SK-N-SH (cell line): ENCODE data around the gene B3GALT2. TPM values are rescaled to one million over a fixed set of nuclear protein-coding genes. Genes with fewer than 3 reads are reported as not detected.

Source experiments
- CTCF ChIA-PET: fragments of 300-600, 350-600 bp; formaldehyde crosslinking; extraction: SDS; loops from one replicate; lab custom pipeline; 2021; lab: Yijun Ruan, JAX
- POLR2A ChIA-PET: fragments of 350-600 bp; sonication (Branson Sonifier 250); formaldehyde crosslinking; extraction: SDS; loops from one replicate; lab custom pipeline; 2020; ENCODE audit warnings: antibody characterized with exemption, inconsistent platforms; lab: Yijun Ruan, JAX
- DNase-seq: peaks from one replicate; pipeline ENCODE4 v3.0.0; 2012
- H2AFZ ChIP-seq: fragments of 200-600 bp; sonication (generic); 2 replicates; pipeline ENCODE4 v1.8.1; 2016; ENCODE audit warnings: antibody characterized with exemption, mild to moderate bottlenecking, low read depth
- H3F3A ChIP-seq: fragments of 200-600 bp; sonication (generic); replicated peaks from 2 replicates; pipeline ENCODE3; 2016; ENCODE audit warnings: antibody characterized with exemption, mild to moderate bottlenecking; ENCODE audit not compliant: insufficient read depth
- H3K27ac ChIP-seq, 2 experiments: fragments of 200-500 bp in 1 of 2; fragments of 200-600 bp in 1 of 2; sonication (Bioruptor generic) in 1 of 2; sonication (generic), shearing (Covaris generic) in 1 of 2; 2 replicates each; pipeline versions ENCODE4 v1.5.1 to v1.6.1; 2014 to 2016; ENCODE audit warnings: low read depth in 2 of 2, inconsistent platforms in 1 of 2, low read length in 1 of 2, mild to moderate bottlenecking in 1 of 2, mixed read lengths in 1 of 2
- H3K27me3 ChIP-seq: fragments of 200-600 bp; sonication (generic), shearing (Covaris generic); 2 replicates; pipeline ENCODE4 v1.6.1; 2016; ENCODE audit warnings: mixed run types; ENCODE audit not compliant: insufficient read depth
- H3K36me3 ChIP-seq, 2 experiments: fragments of 200-500 bp in 1 of 2; fragments of 200-600 bp in 1 of 2; sonication (Bioruptor generic) in 1 of 2; sonication (generic) in 1 of 2; replicated peaks in 1 of 2; 2 replicates each; pipeline versions ENCODE3 to v1.5.1; 2014 to 2016; ENCODE audit warnings: low read length in 1 of 2, mild to moderate bottlenecking in 1 of 2; ENCODE audit not compliant: insufficient read depth in 2 of 2, control insufficient read depth in 1 of 2
- H3K4me1 ChIP-seq, 2 experiments: fragments of 200-500 bp in 1 of 2; fragments of 200-600 bp in 1 of 2; sonication (Bioruptor generic) in 1 of 2; sonication (generic), shearing (Covaris generic) in 1 of 2; 2 replicates each; pipeline versions ENCODE4 v1.5.1 to v1.6.1; 2014 to 2016; ENCODE audit warnings: low read depth in 1 of 2, low read length in 1 of 2, mixed run types in 1 of 2; ENCODE audit not compliant: insufficient read depth in 2 of 2, control insufficient read depth in 1 of 2
- H3K4me2 ChIP-seq: fragments of 200-600 bp; sonication (generic), shearing (Covaris generic); 2 replicates; pipeline ENCODE4 v1.6.1; 2017; ENCODE audit warnings: mixed run types
- H3K4me3 ChIP-seq, 2 experiments: fragments of 200-500 bp in 1 of 2; fragments of 200-600 bp in 1 of 2; sonication (Bioruptor generic) in 1 of 2; sonication (generic), shearing (Covaris generic) in 1 of 2; 2 replicates each; pipeline versions ENCODE4 v1.5.1 to v1.8.1; 2014 to 2016; ENCODE audit warnings: low read depth in 2 of 2, inconsistent platforms in 1 of 2, low read length in 1 of 2, mild to moderate bottlenecking in 1 of 2, mixed read lengths in 1 of 2, moderate library complexity in 1 of 2
- H3K79me2 ChIP-seq: fragments of 200-600 bp; sonication (generic); 2 replicates; pipeline ENCODE4 v1.8.1; 2017; ENCODE audit warnings: mild to moderate bottlenecking; ENCODE audit not compliant: insufficient read depth
- H3K9ac ChIP-seq: fragments of 200-600 bp; sonication (generic); 2 replicates; pipeline ENCODE4 v1.6.1; 2017; ENCODE audit warnings: mixed run types
- H3K9me2 ChIP-seq: fragments of 200-600 bp; sonication (generic); 2 replicates; pipeline ENCODE4 v1.6.1; 2017; ENCODE audit warnings: mixed run types
- H3K9me3 ChIP-seq: fragments of 200-600 bp; sonication (generic); 2 replicates; pipeline ENCODE4 v1.6.1; 2017; ENCODE audit warnings: mixed run types, mild to moderate bottlenecking, moderate library complexity
- H4K20me1 ChIP-seq: fragments of 200-600 bp; sonication (generic); 2 replicates; pipeline ENCODE4 v1.6.1; 2017; ENCODE audit warnings: mild to moderate bottlenecking, mixed run types; ENCODE audit not compliant: insufficient read depth
- ELF1 ChIP-seq: IDR thresholded peaks from 2 replicates; pipeline ENCODE4 v1.4.0; 2012
- EP300 ChIP-seq, 2 experiments: IDR thresholded peaks; 2 replicates each; pipeline versions ENCODE4 v1.4.0 to v1.6.1; 2012; ENCODE audit warnings: borderline replicate concordance in 1 of 2, low read depth in 1 of 2, low read length in 1 of 2
- EZH2phosphoT487 ChIP-seq: fragments of 200-600 bp; sonication (generic); IDR thresholded peaks from 2 replicates; pipeline ENCODE4 v1.6.1; 2017; ENCODE audit warnings: low read depth, mixed run types, mild to moderate bottlenecking, antibody characterized with exemption, moderate library complexity, borderline replicate concordance
- FOSL2 ChIP-seq: IDR thresholded peaks from 2 replicates; pipeline ENCODE4 v1.4.0; 2012; ENCODE audit warnings: low read depth, mild to moderate bottlenecking, moderate library complexity, borderline replicate concordance
- FOXM1 ChIP-seq: IDR thresholded peaks from 2 replicates; pipeline ENCODE4 v1.4.0; 2012; ENCODE audit warnings: low read depth, mild to moderate bottlenecking
- GATA2 ChIP-seq: sonication (generic); formaldehyde crosslinking; IDR thresholded peaks from 2 replicates; pipeline ENCODE4 v1.5.0; 2020; ENCODE audit warnings: mild to moderate bottlenecking, missing genetic modification reagents
- IRF3 ChIP-seq: fragments of 150-350 bp; IDR thresholded peaks from 2 replicates; pipeline ENCODE4 v1.6.1; 2016; ENCODE audit warnings: mild to moderate bottlenecking, low read depth, low read length
- JUND ChIP-seq: IDR thresholded peaks from 2 replicates; pipeline ENCODE4 v1.4.0; 2012
- MAX ChIP-seq: IDR thresholded peaks from 2 replicates; pipeline ENCODE4 v1.4.0; 2012; ENCODE audit warnings: low read depth
- MEF2A ChIP-seq: IDR thresholded peaks from 2 replicates; pipeline ENCODE4 v1.4.0; 2012; ENCODE audit warnings: low read depth, borderline replicate concordance
- NFIC ChIP-seq: IDR thresholded peaks from 2 replicates; pipeline ENCODE4 v1.4.0; 2012; ENCODE audit warnings: borderline replicate concordance
- NRF1 ChIP-seq: IDR thresholded peaks from 2 replicates; pipeline ENCODE4 v1.6.1; 2012; ENCODE audit warnings: low read depth, mild to moderate bottlenecking, low read length
- RAD21 ChIP-seq: IDR thresholded peaks from 2 replicates; pipeline ENCODE4 v1.6.1; 2012; ENCODE audit warnings: mild to moderate bottlenecking, low read length
- RCOR1 ChIP-seq: fragments of 150-350 bp; IDR thresholded peaks from 2 replicates; pipeline ENCODE4 v1.6.1; 2017; ENCODE audit warnings: antibody characterized with exemption, low read length
- RXRA ChIP-seq: IDR thresholded peaks from 2 replicates; pipeline ENCODE4 v1.4.0; 2012; ENCODE audit warnings: low read depth, mild to moderate bottlenecking, borderline replicate concordance
- SIN3A ChIP-seq: IDR thresholded peaks from 2 replicates; pipeline ENCODE4 v1.6.1; 2012; ENCODE audit warnings: low read depth, mild to moderate bottlenecking, low read length, moderate library complexity, borderline replicate concordance
- TAF1 ChIP-seq: IDR thresholded peaks from 2 replicates; pipeline ENCODE4 v1.6.1; 2012; ENCODE audit warnings: low read depth, mild to moderate bottlenecking, low read length, moderate library complexity, borderline replicate concordance
- TCF12 ChIP-seq: IDR thresholded peaks from 2 replicates; pipeline ENCODE4 v1.4.0; 2012
- TEAD4 ChIP-seq: IDR thresholded peaks from 2 replicates; pipeline ENCODE4 v1.4.0; 2012; ENCODE audit warnings: mild to moderate bottlenecking, borderline replicate concordance; ENCODE audit not compliant: insufficient read depth
- USF2 ChIP-seq: fragments of 150-350 bp; IDR thresholded peaks from 2 replicates; pipeline ENCODE4 v1.6.1; 2017; ENCODE audit warnings: antibody characterized with exemption, low read length, low read depth, borderline replicate concordance
- YY1 ChIP-seq: IDR thresholded peaks from 2 replicates; pipeline ENCODE4 v1.4.0; 2012; ENCODE audit warnings: low read depth, mild to moderate bottlenecking
- ZBTB33 ChIP-seq: IDR thresholded peaks from 2 replicates; pipeline ENCODE4 v1.4.0; 2012; ENCODE audit warnings: low read depth, borderline replicate concordance
- WGBS: methylation state at CpG from one replicate; pipeline ENCODE4 v1.1.6; 2017; ENCODE audit warnings: low lambda C conversion rate; 5-methylcytosine and 5-hydroxymethylcytosine counted together
- polyA plus RNA-seq, 3 experiments: library from polyadenylated mRNA; depleted of rRNA; stranded (reverse); fragments of >200 nt; gene quantifications; 2 replicates each; pipeline ENCODE4 v1.2.3, GENCODE V29; 2012

The B3GALT2 gene
- polyA plus RNA-seq, 1 of the 3 experiments (the other 2 are of a cell fraction): 0.23 TPM

GRCh38 chr1:193185211-193185610, 1.2 kb downstream of the B3GALT2 start:
- H3K9me2 ChIP-seq: no peaks in the 10 kb centered on the region
- no peaks in the 10 kb centered on the region for H3K9me3 ChIP-seq
- CTCF ChIA-PET: interaction anchor here (0.6 to 0.7 kb wide), 2 partner anchors 61 to 153 kb away, joined by 4 read pairs; no protein-coding TSS in a partner anchor
- 84% methylated on average over 2 of the region's 2 CpGs for WGBS
- peak overlapping the region; percentile 90; the same call in 1 of the 2 replicates for H3K4me2 ChIP-seq
- TF ChIP-seq FOXM1: no peak
- no peak for TF ChIP-seq SIN3A
- TF ChIP-seq RXRA: no peak
- TF ChIP-seq TAF1: no peak
- no peak for TF ChIP-seq YY1
- no peak for TF ChIP-seq TEAD4
- no peak for TF ChIP-seq JUND
- no peak for TF ChIP-seq EZH2phosphoT487
- TF ChIP-seq FOSL2: no peak
- TF ChIP-seq ELF1: no peak
- TF ChIP-seq IRF3: no peak
- no peak for TF ChIP-seq GATA2 (CRISPR knock-in tag)
- TF ChIP-seq RCOR1: no peak
- TF ChIP-seq, all 33 proteins: peak for 0
- H3K27ac ChIP-seq: peak overlapping the region in 1 of 2 experiments; percentile 85; a peak in 1 of 4 replicates
- no peak overlapping the region for H2AFZ ChIP-seq
- DNase-seq: no peak
- H3K4me3 ChIP-seq: peak overlapping the region in 1 of 2 experiments; percentile 51; a peak in 1 of 4 replicates
- no peak overlapping the region for H3K9ac ChIP-seq
- peaks cover 0 to 15% of the 10 kb centered on the region in 2 experiments for H3K36me3 ChIP-seq
- H3K79me2 ChIP-seq: peaks cover 55% of the 10 kb centered on the region
- H3F3A ChIP-seq: peaks cover 20% of the 10 kb centered on the region
- H3K27me3 ChIP-seq: no peaks in the 10 kb centered on the region
- peaks cover 30 to 41% of the 10 kb centered on the region in 2 experiments; a peak in 3 of 4 replicates for H3K4me1 ChIP-seq
- peaks cover 17% of the 10 kb centered on the region for H4K20me1 ChIP-seq
- POLR2A ChIA-PET: no interaction called here

GRCh38 chr1:193184776-193185175, 1.6 kb downstream of the B3GALT2 start:
- 83% methylated on average over 1 of the region's 1 CpG for WGBS
- no peaks in the 10 kb centered on the region for H3K9me3 ChIP-seq
- no peaks in the 10 kb centered on the region for H3K27me3 ChIP-seq
- peaks cover 51% of the 10 kb centered on the region for H3K79me2 ChIP-seq
- TF ChIP-seq NRF1: no peak
- TF ChIP-seq EZH2phosphoT487: no peak
- no peak for TF ChIP-seq RCOR1
- TF ChIP-seq FOSL2: no peak
- no peak for TF ChIP-seq GATA2 (CRISPR knock-in tag)
- no peak for TF ChIP-seq FOXM1
- TF ChIP-seq RAD21: no peak
- no peak for TF ChIP-seq TCF12
- TF ChIP-seq RXRA: no peak
- TF ChIP-seq EP300 (IDR thresholded peaks at IDR 0.05; ENCODE audit: borderline replicate concordance in 1 of 2, low read depth in 1 of 2, low read length in 1 of 2): no peak
- no peak for TF ChIP-seq MEF2A
- TF ChIP-seq ZBTB33: no peak
- TF ChIP-seq MAX: no peak
- no peak for TF ChIP-seq YY1
- no peak for TF ChIP-seq NFIC
- TF ChIP-seq USF2: no peak
- no peak overlapping the region for H3K4me2 ChIP-seq
- ChIA-PET POLR2A (no interaction called here), CTCF (interaction anchor here (1.5 kb wide), 1 partner anchor 27 kb away, joined by 4 read pairs; no protein-coding TSS in a partner anchor)
- peaks cover 17% of the 10 kb centered on the region for H4K20me1 ChIP-seq
- H2AFZ ChIP-seq: no peak overlapping the region
- H3K4me1 ChIP-seq: peaks cover 30 to 38% of the 10 kb centered on the region in 2 experiments; a peak in 3 of 4 replicates
- no peak for DNase-seq
- H3K9me2 ChIP-seq: no peaks in the 10 kb centered on the region
- peaks cover 0 to 18% of the 10 kb centered on the region in 2 experiments for H3K36me3 ChIP-seq
- peaks cover 20% of the 10 kb centered on the region for H3F3A ChIP-seq
- no peak overlapping the region for H3K9ac ChIP-seq
- no peak overlapping the region for H3K27ac ChIP-seq
- H3K4me3 ChIP-seq: peak overlapping the region in 1 of 2 experiments; percentile 51; a peak in 1 of 4 replicates
